K562 (cell line): Measurements from ENCODE around the gene CCDC9B. TPM values are rescaled to one million over a fixed set of nuclear protein-coding genes. Genes with fewer than 3 reads are reported as not detected.

Experiments used
- ATAC-seq: fragments of 200-7000 bp; cut with Tn5 transposase; 3 replicates; pipeline ENCODE4 v1.9.1; 2020; ENCODE audit warnings: moderate library complexity
- BruUV-seq: library from RNA; stranded (reverse); fragments of 400-500 nt; replicated peaks from 2 replicates; lab custom pipeline; 2021; lab: Mats Ljungman, UMichigan
- CTCF ChIA-PET: fragments of 300-600 bp; formaldehyde crosslinking; extraction: SDS; loops from one replicate; lab custom pipeline; 2021; ENCODE audit warnings: low intra/inter-chr PET ratio; lab: Yijun Ruan, JAX
- POLR2A ChIA-PET: fragments of 300-600, 350-650 bp; sonication (Branson Sonifier 250); formaldehyde crosslinking; extraction: SDS; loops from one replicate; lab custom pipeline; 2021; ENCODE audit warnings: antibody characterized with exemption, inconsistent platforms; lab: Yijun Ruan, JAX
- DNase-seq, 4 experiments: peaks; one replicate each; pipeline versions ENCODE4 v3.0.0 to v3.0.0-alpha.2; 2011 to 2018; ENCODE audit warnings: low spot score in 3 of 4, mixed read lengths in 3 of 4; ENCODE audit errors: extremely low read depth in 1 of 4
- FAIRE-seq: peaks from 2 replicates; lab custom pipeline; 2011; peaks lifted over from hg19 to GRCh38; lab: Jason Lieb, UNC
- H2AFZ ChIP-seq: 2 replicates; pipeline ENCODE4 v1.6.0; 2011; ENCODE audit warnings: low read depth, low read length, control low read depth, inconsistent platforms
- H3K27ac ChIP-seq: fragments of 200-600 bp; 3 replicates; pipeline ENCODE4 v1.8.0; 2011; ENCODE audit warnings: low read depth, mild to moderate bottlenecking, control low read depth, inconsistent platforms, low read length, moderate library complexity, mixed read lengths; ENCODE audit errors: extremely low read depth
- H3K27me3 ChIP-seq, 2 experiments: fragments of 300-600 bp in 1 of 2; 2 replicates in 1 of 2; 3 replicates in 1 of 2; pipeline versions ENCODE4 v1.6.0 to v1.8.0; 2011; ENCODE audit warnings: inconsistent platforms in 2 of 2, low read length in 2 of 2, mild to moderate bottlenecking in 1 of 2, mixed read lengths in 1 of 2, moderate library complexity in 1 of 2; ENCODE audit not compliant: control insufficient read depth in 2 of 2, insufficient read depth in 2 of 2
- H3K36me3 ChIP-seq: fragments of 300-600 bp; 3 replicates; pipeline ENCODE4 v1.8.0; 2011; ENCODE audit warnings: mild to moderate bottlenecking, low read length, inconsistent platforms; ENCODE audit not compliant: control insufficient read depth, insufficient read depth
- H3K4me1 ChIP-seq, 2 experiments: fragments of 200-600 bp in 1 of 2; replicated peaks in 1 of 2; 2 replicates in 1 of 2; 3 replicates in 1 of 2; pipeline versions ENCODE4 v1.5.1 to v1.8.0; 2011; ENCODE audit warnings: inconsistent platforms in 2 of 2, low read length in 2 of 2, mild to moderate bottlenecking in 1 of 2, mixed read lengths in 1 of 2, moderate library complexity in 1 of 2; ENCODE audit not compliant: control insufficient read depth in 2 of 2, insufficient read depth in 2 of 2
- H3K4me2 ChIP-seq: 2 replicates; pipeline ENCODE4 v1.6.1; 2011; ENCODE audit warnings: low read length, control low read depth, inconsistent platforms, mixed read lengths; ENCODE audit not compliant: insufficient read depth
- H3K4me3 ChIP-seq: fragments of 200-600 bp; sonication (generic), shearing (Covaris generic); 2 replicates; pipeline ENCODE4 v1.5.1; 2016; ENCODE audit warnings: control low read depth, inconsistent platforms
- H3K79me2 ChIP-seq: fragments of 200-600 bp; 3 replicates; pipeline ENCODE4 v1.8.0; 2011; ENCODE audit warnings: low read length, inconsistent platforms; ENCODE audit not compliant: control insufficient read depth, insufficient read depth
- H3K9ac ChIP-seq, 2 experiments: 2 replicates each; pipeline versions ENCODE4 v1.6.0 to v1.6.1; 2011; ENCODE audit warnings: low read depth in 2 of 2, low read length in 2 of 2, control low read depth in 1 of 2, inconsistent platforms in 1 of 2, mild to moderate bottlenecking in 1 of 2, mixed read lengths in 1 of 2; ENCODE audit not compliant: insufficient read depth in 1 of 2
- H3K9me1 ChIP-seq: one replicate; pipeline ENCODE4 v1.6.0; 2011; ENCODE audit warnings: inconsistent platforms, mild to moderate bottlenecking, low read length, moderate library complexity; ENCODE audit not compliant: control insufficient read depth, insufficient read depth
- H3K9me3 ChIP-seq: replicated peaks from 2 replicates; pipeline ENCODE4 v1.5.1; 2011; ENCODE audit warnings: low read depth, low read length, inconsistent platforms; ENCODE audit not compliant: control insufficient read depth, insufficient read depth
- H4K20me1 ChIP-seq: replicated peaks from 2 replicates; pipeline ENCODE4 v1.6.1; 2011; ENCODE audit warnings: low read length, inconsistent platforms, mixed read lengths; ENCODE audit not compliant: control insufficient read depth, insufficient read depth
- ETV6 ChIP-seq, 3 experiments: fragments of 150-350 bp in 1 of 3; sonication (generic) in 1 of 3; formaldehyde crosslinking in 1 of 3; IDR thresholded peaks; 2 replicates each; pipeline versions ENCODE4 v1.6.1 to v1.8.0; 2014 to 2022; ENCODE audit warnings: borderline replicate concordance in 2 of 3, low read depth in 2 of 3, antibody characterized with exemption in 1 of 3, low read length in 1 of 3, mild to moderate bottlenecking in 1 of 3, missing genetic modification reagents in 1 of 3
- JUN ChIP-seq, 2 experiments: sonication (generic) in 1 of 2; formaldehyde crosslinking in 1 of 2; IDR thresholded peaks; 2 replicates each; pipeline versions ENCODE4 v1.6.1 to v1.8.0; 2012 to 2022; ENCODE audit warnings: borderline replicate concordance in 2 of 2, mild to moderate bottlenecking in 2 of 2, improper control_type of control experiment in 1 of 2, low read depth in 1 of 2, low read length in 1 of 2, missing genetic modification reagents in 1 of 2
- MCM3 ChIP-seq: fragments of 450-650 bp; IDR thresholded peaks from 2 replicates; pipeline ENCODE4 v1.6.1; 2016
- NEUROD1 ChIP-seq: fragments of 150-350 bp; IDR thresholded peaks from 2 replicates; pipeline ENCODE4 v1.6.1; 2014; ENCODE audit warnings: borderline replicate concordance, low read length, low read depth; ENCODE audit not compliant: partially characterized antibody
- RBM25 ChIP-seq: fragments of 200-400 bp; formaldehyde crosslinking; IDR thresholded peaks from 2 replicates; pipeline ENCODE4 v1.6.1; 2018; ENCODE audit warnings: low read length, low read depth, moderate library complexity; ENCODE audit not compliant: severe bottlenecking
- RCOR1 ChIP-seq, 2 experiments: IDR thresholded peaks; 2 replicates each; pipeline ENCODE4 v1.6.1; 2012; ENCODE audit warnings: low read depth in 2 of 2, low read length in 2 of 2, borderline replicate concordance in 1 of 2, improper control_type of control experiment in 1 of 2
- STAG1 ChIP-seq: sonication (generic); formaldehyde crosslinking; IDR thresholded peaks from 2 replicates; pipeline ENCODE4 v1.5.0; 2020; ENCODE audit warnings: missing genetic modification reagents, borderline replicate concordance
- ZNF583 ChIP-seq: fragments of 250-450 bp; sonication (Bioruptor Pico); IDR thresholded peaks from 2 replicates; pipeline ENCODE4 v1.4.0; 2020
- ZNF586 ChIP-seq: fragments of 450-650 bp; formaldehyde crosslinking; conservative IDR thresholded peaks from 2 replicates; pipeline ENCODE4 v1.4.0; 2020; ENCODE audit warnings: mild to moderate bottlenecking, moderate library complexity
- WGBS: fragments of 100-300 bp; shearing (Covaris generic); methylation state at CpG from one replicate; pipeline ENCODE4 v1.1.6; 2016; ENCODE audit warnings: low coverage, mixed read lengths; ENCODE audit not compliant: insufficient coverage; ENCODE audit errors: missing lambda C conversion rate; 5-methylcytosine and 5-hydroxymethylcytosine counted together
- in situ Hi-C: fragments of 300-500 bp; cut with MboI; formaldehyde crosslinking; loops from 4 replicates; pipeline ENCODE4 v1.15.0; 2018; ENCODE audit warnings: inconsistent platforms, mixed read lengths
- intact Hi-C: fragments of 100-400 bp; cut with micrococcal nuclease; formaldehyde crosslinking; loops from 2 replicates; pipeline ENCODE4 v1.14.2; 2022
- polyA plus RNA-seq, 8 experiments: library from polyadenylated mRNA; depleted of rRNA in 4 of 8; stranded (reverse) in 5 of 8; unstranded in 3 of 8; fragments of >200 nt; fragmentation: Nextera tagmentation in 2 of 8; fragmentation: Illumina TruSeq in 1 of 8; extraction: Ambion mirVana in 2 of 8; extraction: Trizol in 1 of 8; gene quantifications; 2 replicates each; pipeline versions ENCODE4 v1.2.1 to v1.2.3, GENCODE V29; 2011 to 2014; ENCODE audit warnings: inconsistent platforms in 1 of 8, missing spikeins in 1 of 8
- total RNA-seq, 7 experiments: library from RNA; depleted of rRNA in 6 of 7; stranded (reverse); fragments of >200 nt in 6 of 7; fragmentation: Illumina TruSeq in 2 of 7; extraction: Trizol in 2 of 7; gene quantifications; 2 replicates each; pipeline versions ENCODE4 v1.2.1 to v1.2.3, GENCODE V29; 2011 to 2021; ENCODE audit warnings: low replicate concordance in 1 of 7
- TF ChIP-seq, protein P1 (sequence below): sonication (generic); formaldehyde crosslinking; IDR thresholded peaks from 2 replicates; pipeline ENCODE4 v1.9.0; 2022; ENCODE audit warnings: mild to moderate bottlenecking, missing genetic modification reagents

CCDC9B gene
- total and polyA plus RNA-seq, 9 of the 15 experiments (the other 6 are each of a cell fraction or from before 2014, with no cell fraction given) = 0.01 to 0.47 (median 0.15) TPM; not detected in 1

- TF ChIP-seq JUN (IDR thresholded peaks at IDR 0.05; ENCODE audit: borderline replicate concordance, low read depth, low read length) = no peak
- TF ChIP-seq JUN (CRISPR knock-in tag; IDR thresholded peaks at IDR 0.05; ENCODE audit: borderline replicate concordance) = 0 out of 2 replicates have a peak, but pooled peaks have one; percentile 29
- TF ChIP-seq MCM3 = no peak
- TF ChIP-seq RBM25 = no peak
- peak; percentile 14 for TF ChIP-seq NEUROD1
- 0 out of 4 replicates have a peak, but pooled peaks of 1 of the 2 experiments have one; percentile 49 for TF ChIP-seq RCOR1 (IDR thresholded peaks at IDR 0.05; ENCODE audit: borderline replicate concordance in 1 of 2, low read depth in 2 of 2, low read length in 2 of 2)
- peak; percentile 69; the same call in 1 of the 2 replicates for TF ChIP-seq STAG1 (CRISPR knock-in tag)
- TF ChIP-seq, protein P1, sequence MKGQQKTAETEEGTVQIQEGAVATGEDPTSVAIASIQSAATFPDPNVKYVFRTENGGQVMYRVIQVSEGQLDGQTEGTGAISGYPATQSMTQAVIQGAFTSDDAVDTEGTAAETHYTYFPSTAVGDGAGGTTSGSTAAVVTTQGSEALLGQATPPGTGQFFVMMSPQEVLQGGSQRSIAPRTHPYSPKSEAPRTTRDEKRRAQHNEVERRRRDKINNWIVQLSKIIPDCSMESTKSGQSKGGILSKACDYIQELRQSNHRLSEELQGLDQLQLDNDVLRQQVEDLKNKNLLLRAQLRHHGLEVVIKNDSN (CRISPR knock-in tag) = peak; percentile 19; the same call in 1 of the 2 replicates
Measured at GRCh38 chr15:40344631-40345120, 3.9 kb upstream of the CCDC9B start (continued).

DNA sequence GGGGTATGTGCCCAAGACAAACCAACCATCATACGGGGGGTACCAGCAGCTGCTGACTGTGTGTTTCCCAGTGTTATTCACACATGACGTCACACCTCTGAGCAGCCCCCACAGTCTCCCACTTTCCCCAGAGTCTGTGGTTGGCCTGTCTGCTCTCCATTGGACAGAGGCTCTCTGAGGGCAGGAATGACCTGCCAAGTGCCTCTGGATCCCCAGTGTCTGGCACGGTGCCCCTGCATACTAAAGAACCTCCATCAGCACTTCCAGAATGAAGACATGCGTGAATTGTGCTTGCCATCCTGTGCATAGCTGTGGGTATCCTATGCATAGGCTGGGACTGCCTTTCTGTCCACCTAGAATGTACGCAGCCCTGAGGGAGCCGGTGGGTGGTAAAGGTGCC, 3.5 kb upstream of the CCDC9B start:
- H3K9me3 ChIP-seq = no peaks in the 10 kb centered on the region
- no TSS peak for BruUV-seq
- no peak overlapping the region for H3K4me3 ChIP-seq
- in situ Hi-C loops (loop anchor here (10.0 kb wide), 1 partner anchor 541 kb away; no protein-coding TSS in a partner anchor), intact Hi-C loops (loop anchor here (1.0 kb wide), 1 partner anchor 78 kb away; no protein-coding TSS in a partner anchor)
- no peaks in the 10 kb centered on the region for H3K79me2 ChIP-seq
- FAIRE-seq = no peak
- CTCF ChIA-PET = interaction anchor here (0.8 to 2.1 kb wide), 3 partner anchors 24 to 550 kb away, joined by 4 to 28 read pairs (median 7); partner anchors contain the start of gene VPS18
- H3K4me2 ChIP-seq = no peak overlapping the region
- no peak overlapping the region for H3K9ac ChIP-seq
- H4K20me1 ChIP-seq = no peaks in the 10 kb centered on the region
- no peak for DNase-seq
- H3K36me3 ChIP-seq = no peaks in the 10 kb centered on the region
- H3K27me3 ChIP-seq = no peaks in the 10 kb centered on the region
- no peak overlapping the region for H2AFZ ChIP-seq
- no peak overlapping the region for H3K27ac ChIP-seq
- peaks cover 7 to 28% of the 10 kb centered on the region in 2 experiments; a peak in 4 of 5 replicates for H3K4me1 ChIP-seq
- WGBS = 20% methylated on average over 5 of the region's 6 CpGs
- POLR2A ChIA-PET = interaction anchor here (0.7 kb wide), 1 partner anchor 459 kb away, joined by 3 read pairs; no protein-coding TSS in a partner anchor
- H3K9me1 ChIP-seq = no peaks in the 10 kb centered on the region
- no peak for ATAC-seq
- TF ChIP-seq ZNF586 (CRISPR knock-in tag) (no peak), ETV6 (IDR thresholded peaks at IDR 0.05; ENCODE audit: borderline replicate concordance in 1 of 2, low read depth in 2 of 2, low read length in 1 of 2) (no peak), ETV6 (CRISPR knock-in tag; IDR thresholded peaks at IDR 0.05; ENCODE audit: borderline replicate concordance) (no peak), ZNF583 (CRISPR knock-in tag) (no peak)
